H1 (cell line): ENCODE results near the gene ARID2. TPM values are rescaled to one million over a fixed set of nuclear protein-coding genes. Genes with fewer than 3 reads are reported as not detected.
A peak's percentile ranks its signal among the peaks of the same experiment; 100 is the strongest.

ENCODE experiments used
- CTBP2 ChIP-seq: IDR thresholded peaks from 2 replicates; pipeline ENCODE4 v1.7.0; 2011; ENCODE audit warnings: borderline replicate concordance, mild to moderate bottlenecking, moderate library complexity, mixed read lengths, low read length; ENCODE audit not compliant: insufficient read depth, insufficient read length
- JUN ChIP-seq: IDR thresholded peaks from 2 replicates; pipeline ENCODE4 v1.6.1; 2011; ENCODE audit warnings: low read depth, mild to moderate bottlenecking, improper control_type of control experiment, low read length
- MAFK ChIP-seq: IDR thresholded peaks from 2 replicates; pipeline ENCODE4 v1.6.1; 2012; ENCODE audit warnings: low read depth, mild to moderate bottlenecking, improper control_type of control experiment, low read length
- RFX5 ChIP-seq: IDR thresholded peaks from 2 replicates; pipeline ENCODE4 v1.6.1; 2011; ENCODE audit warnings: low read depth, low read length, improper control_type of control experiment, borderline replicate concordance
- SIN3A ChIP-seq, 2 experiments: IDR thresholded peaks in 1 of 2; conservative IDR thresholded peaks in 1 of 2; 2 replicates each; pipeline ENCODE4 v1.6.1; 2011 to 2012; ENCODE audit warnings: low read length in 2 of 2, improper control_type of control experiment in 1 of 2, low read depth in 1 of 2, mild to moderate bottlenecking in 1 of 2
- SIRT6 ChIP-seq: IDR thresholded peaks from one replicate; pipeline ENCODE4 v1.7.1; 2012; ENCODE audit warnings: low read length, inconsistent platforms
- SP2 ChIP-seq: IDR thresholded peaks from 2 replicates; pipeline ENCODE4 v1.6.1; 2012; ENCODE audit warnings: mild to moderate bottlenecking, low read length, inconsistent platforms
- SRF ChIP-seq: IDR thresholded peaks from 2 replicates; pipeline ENCODE4 v1.6.1; 2011; ENCODE audit warnings: mild to moderate bottlenecking, low read depth, low read length, moderate library complexity
- polyA plus RNA-seq, 7 experiments: library from polyadenylated mRNA; depleted of rRNA in 3 of 7; stranded (reverse) in 5 of 7; unstranded in 2 of 7; fragments of >200 nt in 5 of 7; fragments of 200-250 nt in 2 of 7; gene quantifications; 1 replicate in 5 of 7; 2 replicates in 1 of 7; 4 replicates in 1 of 7; pipeline versions ENCODE4 v1.2.1 to v1.2.3, GENCODE V29; 2011 to 2013; ENCODE audit warnings: missing spikeins in 2 of 7, mixed read lengths in 2 of 7
- total RNA-seq: library from RNA; stranded (reverse); fragmentation: NEBNext Ultra II Directional; extraction: Animal tissue kit (Norgen Biotek cat#: 25700); gene quantifications from 2 replicates; pipeline ENCODE4 v1.2.1, GENCODE V29; 2021
- TF ChIP-seq, protein P1 (sequence below): fragments of 300-600 bp; sonication (generic); IDR thresholded peaks from 2 replicates; pipeline ENCODE4 v1.7.1; 2012; ENCODE audit warnings: low read length, moderate library complexity, mild to moderate bottlenecking, inconsistent platforms; ENCODE audit not compliant: insufficient replicate concordance
- TF ChIP-seq, protein P2 (sequence below): IDR thresholded peaks from 2 replicates; pipeline ENCODE4 v1.6.1; 2012; ENCODE audit warnings: inconsistent platforms

The ARID2 gene
- total and polyA plus RNA-seq, 2 of the 8 experiments (the other 6 are each of a cell fraction or from before 2014, with no cell fraction given) = 32.0 to 45.2 TPM

DNA sequence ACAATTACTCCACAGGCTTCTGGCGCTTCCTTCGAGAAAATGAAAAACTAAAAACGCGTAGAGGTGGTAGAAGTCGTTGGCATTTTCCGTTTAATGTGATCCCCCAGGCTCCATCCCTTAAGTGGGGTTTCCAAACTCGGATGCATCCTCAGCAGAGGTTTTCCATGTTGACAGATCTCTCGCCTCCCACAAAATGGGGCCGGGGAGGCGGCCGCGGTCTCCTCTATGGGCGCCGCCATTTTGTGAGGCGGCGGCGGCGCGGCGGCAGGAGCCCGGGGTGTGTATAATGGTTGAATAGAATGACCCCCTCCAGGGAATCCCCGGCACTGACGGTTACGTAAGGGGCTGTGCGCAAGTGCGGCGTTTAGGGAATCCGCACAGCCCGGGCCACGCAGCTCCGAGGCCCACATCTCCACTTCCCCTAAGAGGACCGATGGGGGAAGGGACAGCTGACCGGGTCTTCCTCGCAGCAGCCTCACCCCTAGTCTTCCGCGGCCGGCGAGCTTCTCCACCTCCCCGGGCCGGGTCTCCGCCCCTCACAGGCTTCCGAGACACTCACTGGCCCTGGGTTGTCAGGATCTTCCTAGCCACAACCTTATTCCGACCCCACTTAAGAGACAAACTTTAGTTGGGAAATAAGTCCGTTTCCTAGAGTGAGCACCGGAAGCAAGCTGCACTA lies 2.1 kb upstream of the ARID2 start (continued):
- TF ChIP-seq, protein P1, sequence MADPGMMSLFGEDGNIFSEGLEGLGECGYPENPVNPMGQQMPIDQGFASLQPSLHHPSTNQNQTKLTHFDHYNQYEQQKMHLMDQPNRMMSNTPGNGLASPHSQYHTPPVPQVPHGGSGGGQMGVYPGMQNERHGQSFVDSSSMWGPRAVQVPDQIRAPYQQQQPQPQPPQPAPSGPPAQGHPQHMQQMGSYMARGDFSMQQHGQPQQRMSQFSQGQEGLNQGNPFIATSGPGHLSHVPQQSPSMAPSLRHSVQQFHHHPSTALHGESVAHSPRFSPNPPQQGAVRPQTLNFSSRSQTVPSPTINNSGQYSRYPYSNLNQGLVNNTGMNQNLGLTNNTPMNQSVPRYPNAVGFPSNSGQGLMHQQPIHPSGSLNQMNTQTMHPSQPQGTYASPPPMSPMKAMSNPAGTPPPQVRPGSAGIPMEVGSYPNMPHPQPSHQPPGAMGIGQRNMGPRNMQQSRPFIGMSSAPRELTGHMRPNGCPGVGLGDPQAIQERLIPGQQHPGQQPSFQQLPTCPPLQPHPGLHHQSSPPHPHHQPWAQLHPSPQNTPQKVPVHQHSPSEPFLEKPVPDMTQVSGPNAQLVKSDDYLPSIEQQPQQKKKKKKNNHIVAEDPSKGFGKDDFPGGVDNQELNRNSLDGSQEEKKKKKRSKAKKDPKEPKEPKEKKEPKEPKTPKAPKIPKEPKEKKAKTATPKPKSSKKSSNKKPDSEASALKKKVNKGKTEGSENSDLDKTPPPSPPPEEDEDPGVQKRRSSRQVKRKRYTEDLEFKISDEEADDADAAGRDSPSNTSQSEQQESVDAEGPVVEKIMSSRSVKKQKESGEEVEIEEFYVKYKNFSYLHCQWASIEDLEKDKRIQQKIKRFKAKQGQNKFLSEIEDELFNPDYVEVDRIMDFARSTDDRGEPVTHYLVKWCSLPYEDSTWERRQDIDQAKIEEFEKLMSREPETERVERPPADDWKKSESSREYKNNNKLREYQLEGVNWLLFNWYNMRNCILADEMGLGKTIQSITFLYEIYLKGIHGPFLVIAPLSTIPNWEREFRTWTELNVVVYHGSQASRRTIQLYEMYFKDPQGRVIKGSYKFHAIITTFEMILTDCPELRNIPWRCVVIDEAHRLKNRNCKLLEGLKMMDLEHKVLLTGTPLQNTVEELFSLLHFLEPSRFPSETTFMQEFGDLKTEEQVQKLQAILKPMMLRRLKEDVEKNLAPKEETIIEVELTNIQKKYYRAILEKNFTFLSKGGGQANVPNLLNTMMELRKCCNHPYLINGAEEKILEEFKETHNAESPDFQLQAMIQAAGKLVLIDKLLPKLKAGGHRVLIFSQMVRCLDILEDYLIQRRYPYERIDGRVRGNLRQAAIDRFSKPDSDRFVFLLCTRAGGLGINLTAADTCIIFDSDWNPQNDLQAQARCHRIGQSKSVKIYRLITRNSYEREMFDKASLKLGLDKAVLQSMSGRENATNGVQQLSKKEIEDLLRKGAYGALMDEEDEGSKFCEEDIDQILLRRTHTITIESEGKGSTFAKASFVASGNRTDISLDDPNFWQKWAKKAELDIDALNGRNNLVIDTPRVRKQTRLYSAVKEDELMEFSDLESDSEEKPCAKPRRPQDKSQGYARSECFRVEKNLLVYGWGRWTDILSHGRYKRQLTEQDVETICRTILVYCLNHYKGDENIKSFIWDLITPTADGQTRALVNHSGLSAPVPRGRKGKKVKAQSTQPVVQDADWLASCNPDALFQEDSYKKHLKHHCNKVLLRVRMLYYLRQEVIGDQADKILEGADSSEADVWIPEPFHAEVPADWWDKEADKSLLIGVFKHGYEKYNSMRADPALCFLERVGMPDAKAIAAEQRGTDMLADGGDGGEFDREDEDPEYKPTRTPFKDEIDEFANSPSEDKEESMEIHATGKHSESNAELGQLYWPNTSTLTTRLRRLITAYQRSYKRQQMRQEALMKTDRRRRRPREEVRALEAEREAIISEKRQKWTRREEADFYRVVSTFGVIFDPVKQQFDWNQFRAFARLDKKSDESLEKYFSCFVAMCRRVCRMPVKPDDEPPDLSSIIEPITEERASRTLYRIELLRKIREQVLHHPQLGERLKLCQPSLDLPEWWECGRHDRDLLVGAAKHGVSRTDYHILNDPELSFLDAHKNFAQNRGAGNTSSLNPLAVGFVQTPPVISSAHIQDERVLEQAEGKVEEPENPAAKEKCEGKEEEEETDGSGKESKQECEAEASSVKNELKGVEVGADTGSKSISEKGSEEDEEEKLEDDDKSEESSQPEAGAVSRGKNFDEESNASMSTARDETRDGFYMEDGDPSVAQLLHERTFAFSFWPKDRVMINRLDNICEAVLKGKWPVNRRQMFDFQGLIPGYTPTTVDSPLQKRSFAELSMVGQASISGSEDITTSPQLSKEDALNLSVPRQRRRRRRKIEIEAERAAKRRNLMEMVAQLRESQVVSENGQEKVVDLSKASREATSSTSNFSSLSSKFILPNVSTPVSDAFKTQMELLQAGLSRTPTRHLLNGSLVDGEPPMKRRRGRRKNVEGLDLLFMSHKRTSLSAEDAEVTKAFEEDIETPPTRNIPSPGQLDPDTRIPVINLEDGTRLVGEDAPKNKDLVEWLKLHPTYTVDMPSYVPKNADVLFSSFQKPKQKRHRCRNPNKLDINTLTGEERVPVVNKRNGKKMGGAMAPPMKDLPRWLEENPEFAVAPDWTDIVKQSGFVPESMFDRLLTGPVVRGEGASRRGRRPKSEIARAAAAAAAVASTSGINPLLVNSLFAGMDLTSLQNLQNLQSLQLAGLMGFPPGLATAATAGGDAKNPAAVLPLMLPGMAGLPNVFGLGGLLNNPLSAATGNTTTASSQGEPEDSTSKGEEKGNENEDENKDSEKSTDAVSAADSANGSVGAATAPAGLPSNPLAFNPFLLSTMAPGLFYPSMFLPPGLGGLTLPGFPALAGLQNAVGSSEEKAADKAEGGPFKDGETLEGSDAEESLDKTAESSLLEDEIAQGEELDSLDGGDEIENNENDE = no peak
- TF ChIP-seq MAFK (no peak), SIN3A (conservative IDR thresholded peaks at IDR 0.05 in 1 of 2, IDR thresholded peaks at IDR 0.05 in 1 of 2; ENCODE audit: low read depth in 1 of 2, low read length in 2 of 2) (peak; percentile 40 to 88; a peak in 2 of 4 replicates), SIRT6 (no peak), JUN (no peak), CTBP2 (no peak), SP2 (no peak), SRF (no peak), RFX5 (no peak)
- TF ChIP-seq, protein P2, sequence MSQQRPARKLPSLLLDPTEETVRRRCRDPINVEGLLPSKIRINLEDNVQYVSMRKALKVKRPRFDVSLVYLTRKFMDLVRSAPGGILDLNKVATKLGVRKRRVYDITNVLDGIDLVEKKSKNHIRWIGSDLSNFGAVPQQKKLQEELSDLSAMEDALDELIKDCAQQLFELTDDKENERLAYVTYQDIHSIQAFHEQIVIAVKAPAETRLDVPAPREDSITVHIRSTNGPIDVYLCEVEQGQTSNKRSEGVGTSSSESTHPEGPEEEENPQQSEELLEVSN = no peak
